Esophagus mucosa (tissue), 1 donor: ENCODE measurements around the gene TAC3. TPM values are rescaled to one million over a fixed set of nuclear protein-coding genes. Genes with fewer than 3 reads are reported as not detected.
"Not testable (repeated sequence)": the region's sequence is repeated elsewhere in the genome, so short reads cannot be mapped to it uniquely, and the experiment has no call there.

Experiments
- ATAC-seq: fragments of 200-7000 bp; cut with Tn5 transposase; one replicate; pipeline ENCODE4 v1.9.1; 2020
- total RNA-seq: library from RNA; stranded (reverse); gene quantifications from one replicate; pipeline ENCODE4 v1.2.4, GENCODE V29; 2023
- donor health status: DM: yes; HTN: yes; CAD: no.

Gene TAC3
- total RNA-seq, 1 donor from 2014 or later: not detected

- no peak for ATAC-seq
Measured at GRCh38 chr12:57033431-57033830, 17.1 kb upstream of the TAC3 start.

GRCh38 chr12:57031789-57032188 is 15.5 kb upstream of the TAC3 start:
- ATAC-seq: no peak

- ATAC-seq: peak; percentile 78
Measured at GRCh38 chr12:57031138-57031725, 14.9 kb upstream of the TAC3 start.

- no peak for ATAC-seq
Measured at GRCh38 chr12:57029457-57029856, 13.1 kb upstream of the TAC3 start.

- ATAC-seq: no peak
Measured at GRCh38 chr12:57027805-57028153, 11.4 kb upstream of the TAC3 start.

- no peak for ATAC-seq
Measured at GRCh38 chr12:57027011-57027804, 10.9 kb upstream of the TAC3 start.

GRCh38 chr12:57025196-57025595 is 8.9 kb upstream of the TAC3 start:
- ATAC-seq: no peak

- not testable (repeated sequence) for ATAC-seq
Measured at GRCh38 chr12:57022324-57022723, 6.0 kb upstream of the TAC3 start.

- no peak for ATAC-seq
Measured at GRCh38 chr12:57019983-57020719, 3.8 kb upstream of the TAC3 start.

- ATAC-seq: no peak
Measured at GRCh38 chr12:57018906-57019305, 2.6 kb upstream of the TAC3 start.

GRCh38 chr12:57018353-57018752 is 2.0 kb upstream of the TAC3 start:
- not testable (repeated sequence) for ATAC-seq

- ATAC-seq: no peak
Measured at GRCh38 chr12:57012600-57013465, 3.5 kb downstream of the TAC3 start.

- ATAC-seq: no peak
Measured at GRCh38 chr12:57011438-57012424, 4.6 kb downstream of the TAC3 start.

- no peak for ATAC-seq
Measured at GRCh38 chr12:57010627-57011247, 5.6 kb downstream of the TAC3 start.

- ATAC-seq: no peak
Measured at GRCh38 chr12:57009949-57010626, 6.2 kb downstream of the TAC3 start.

- peak; percentile 36 for ATAC-seq
Measured at GRCh38 chr12:57008178-57008577, 8.2 kb downstream of the TAC3 start.

GRCh38 chr12:57006809-57007475 is 9.4 kb downstream of the TAC3 start:
- no peak for ATAC-seq

- peak; percentile 46 for ATAC-seq
Measured at GRCh38 chr12:57005980-57006808, 10.1 kb downstream of the TAC3 start, which contains the start of gene ZBTB39. ZBTB39 (minus strand) TSS chr12:57006546; CDS start chr12:57004917, 1,629 bp downstream.

GRCh38 chr12:57004651-57005050 is 11.7 kb downstream of the TAC3 start:
- no peak for ATAC-seq
